ENCODE measurements around the gene GPR35.

Gene GPR35

DNA sequence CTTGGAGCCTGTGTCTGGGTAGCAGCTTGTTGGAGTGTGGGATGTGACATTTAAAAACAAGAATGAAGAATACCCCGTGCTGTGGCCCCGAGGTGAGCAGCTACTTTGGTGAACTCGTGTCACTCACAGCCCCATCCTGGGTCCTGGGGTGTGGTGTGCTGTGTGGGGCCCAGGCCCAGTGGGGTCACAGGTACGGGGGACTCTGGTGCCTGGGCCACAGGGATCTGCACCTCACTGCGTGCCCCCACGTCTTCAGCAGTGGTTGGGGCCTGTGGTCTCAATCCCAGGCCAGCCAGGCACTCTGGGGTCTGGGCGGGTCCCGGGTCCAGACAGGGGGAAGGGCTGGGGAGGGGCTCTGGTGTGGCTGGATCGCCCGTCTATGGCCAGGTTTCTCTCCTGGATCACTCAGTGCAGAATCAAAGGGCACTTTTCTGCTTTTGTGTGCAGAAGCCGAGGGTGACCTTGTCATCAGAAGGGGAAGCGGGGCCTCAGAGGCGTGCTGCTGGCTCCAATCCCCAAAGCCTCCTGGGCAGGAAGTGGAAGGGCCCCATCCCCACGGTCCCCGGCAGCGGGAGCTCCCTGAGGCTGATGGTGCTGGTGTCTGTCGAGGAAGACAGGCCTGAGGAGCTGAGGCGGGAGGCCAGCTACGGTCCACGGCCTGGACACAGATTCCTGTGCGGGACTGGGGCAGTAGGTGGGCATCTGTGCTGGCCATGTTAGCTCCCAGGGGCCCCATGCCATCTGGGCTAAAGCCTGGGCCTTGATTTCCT, 1.4 kb downstream of the GPR35 start:
- DNase-seq = peak; percentile 51

DNA sequence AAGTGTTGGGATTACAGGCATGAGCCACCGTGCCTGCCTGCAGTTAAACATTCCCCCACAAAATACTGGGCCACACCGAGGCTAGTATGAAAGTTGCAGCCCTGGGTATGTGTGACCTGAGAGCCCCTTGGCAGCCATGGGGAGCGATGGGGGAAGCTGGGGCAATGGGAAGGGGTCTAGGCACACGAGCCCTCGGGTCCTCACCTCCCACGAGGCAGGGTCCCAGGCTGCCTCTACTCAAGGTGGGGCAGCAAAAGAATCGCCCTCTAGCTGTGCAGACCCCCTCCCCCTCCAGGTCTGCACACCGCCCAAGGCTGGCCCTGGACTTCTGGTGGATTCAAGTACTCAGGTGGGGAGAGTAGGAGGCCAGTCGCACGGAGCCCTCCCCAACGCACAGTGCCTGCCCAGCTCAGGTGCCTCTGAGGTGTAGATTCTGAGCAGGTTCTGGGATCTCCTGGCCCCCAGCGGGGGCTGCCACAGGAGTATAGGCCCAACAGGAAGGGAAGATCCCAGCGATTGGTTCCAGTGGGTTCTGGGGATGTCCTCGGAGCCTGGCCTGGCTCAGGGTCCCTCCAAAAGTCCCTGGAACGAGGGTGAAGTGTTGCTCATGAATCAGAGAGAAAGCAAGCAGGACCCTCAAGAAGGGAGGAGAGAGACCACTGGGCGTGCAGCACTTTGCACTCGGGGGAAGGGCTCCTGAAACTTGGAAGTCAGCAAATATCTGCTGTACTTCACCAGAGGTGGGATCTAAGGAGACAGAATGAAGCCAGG, 2.6 kb downstream of the GPR35 start:
- DNase-seq = peak; percentile 18

DNA sequence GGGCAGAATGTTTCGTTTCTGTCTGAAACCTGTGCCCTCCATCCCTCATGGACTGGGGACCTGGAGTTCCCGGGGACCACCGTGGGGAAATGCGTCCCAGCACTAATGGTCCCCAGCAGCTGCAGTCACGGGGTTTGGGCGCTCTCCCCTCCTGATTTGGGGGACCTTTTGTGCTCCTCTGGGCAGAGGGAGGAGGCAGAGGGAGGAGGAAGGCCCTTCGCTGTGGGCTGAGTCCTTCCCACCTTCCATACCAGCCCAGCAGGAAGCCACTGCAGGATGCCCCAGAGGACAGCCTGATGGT, 3.2 kb downstream of the GPR35 start:
- DNase-seq = no peak

DNA sequence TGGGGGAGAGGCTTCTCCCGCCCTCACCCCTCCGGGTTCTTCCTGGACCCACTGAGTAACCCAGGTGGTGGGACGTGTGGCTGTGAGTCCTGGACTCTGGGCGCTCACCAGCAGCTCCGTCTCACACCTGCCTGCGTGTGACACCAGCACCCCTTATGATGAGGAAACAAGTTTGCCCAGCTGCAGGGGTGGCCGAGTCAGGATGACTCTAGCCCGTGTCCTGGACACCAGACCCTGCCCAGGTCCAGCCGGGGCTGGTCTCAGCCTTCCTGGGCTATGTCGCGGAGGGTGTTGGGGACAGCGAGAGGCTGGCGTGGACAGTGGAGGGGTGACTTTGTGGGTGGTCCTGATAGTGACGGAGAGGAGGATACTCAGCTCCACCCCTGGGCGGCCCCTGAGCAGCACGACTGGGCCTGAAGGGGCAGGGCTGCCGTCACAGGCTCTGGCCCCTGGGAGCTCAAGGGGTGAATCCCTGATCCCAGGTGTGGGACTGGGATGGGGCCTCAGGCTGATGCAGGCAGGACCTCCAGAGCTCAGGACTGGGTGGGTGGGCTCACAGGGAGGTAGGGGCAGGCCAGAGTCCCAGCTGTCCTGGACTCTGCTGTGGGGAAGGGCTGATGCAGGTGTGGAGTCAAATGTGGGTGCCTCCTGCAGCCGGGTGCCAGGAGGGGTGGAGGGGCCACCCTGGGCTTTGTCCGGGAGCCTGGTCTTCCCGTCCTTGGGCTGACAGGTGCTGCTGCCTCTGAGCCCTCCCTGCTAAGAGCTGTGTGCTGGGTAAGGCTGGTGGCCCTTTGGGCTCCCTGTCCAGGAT, 3.7 kb downstream of the GPR35 start:
- DNase-seq = peak; percentile 19

DNA sequence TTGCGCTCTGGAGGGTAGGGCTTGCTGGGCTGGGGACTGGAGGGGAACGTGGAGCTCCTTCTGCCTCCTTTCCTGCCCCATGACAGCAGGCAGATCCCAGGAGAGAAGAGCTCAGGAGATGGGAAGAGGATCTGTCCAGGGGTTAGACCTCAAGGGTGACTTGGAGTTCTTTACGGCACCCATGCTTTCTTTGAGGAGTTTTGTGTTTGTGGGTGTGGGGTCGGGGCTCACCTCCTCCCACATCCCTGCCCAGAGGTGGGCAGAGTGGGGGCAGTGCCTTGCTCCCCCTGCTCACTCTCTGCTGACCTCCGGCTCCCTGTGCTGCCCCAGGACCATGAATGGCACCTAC, 4.3 kb downstream of the GPR35 start:
- no peak for DNase-seq

DNA sequence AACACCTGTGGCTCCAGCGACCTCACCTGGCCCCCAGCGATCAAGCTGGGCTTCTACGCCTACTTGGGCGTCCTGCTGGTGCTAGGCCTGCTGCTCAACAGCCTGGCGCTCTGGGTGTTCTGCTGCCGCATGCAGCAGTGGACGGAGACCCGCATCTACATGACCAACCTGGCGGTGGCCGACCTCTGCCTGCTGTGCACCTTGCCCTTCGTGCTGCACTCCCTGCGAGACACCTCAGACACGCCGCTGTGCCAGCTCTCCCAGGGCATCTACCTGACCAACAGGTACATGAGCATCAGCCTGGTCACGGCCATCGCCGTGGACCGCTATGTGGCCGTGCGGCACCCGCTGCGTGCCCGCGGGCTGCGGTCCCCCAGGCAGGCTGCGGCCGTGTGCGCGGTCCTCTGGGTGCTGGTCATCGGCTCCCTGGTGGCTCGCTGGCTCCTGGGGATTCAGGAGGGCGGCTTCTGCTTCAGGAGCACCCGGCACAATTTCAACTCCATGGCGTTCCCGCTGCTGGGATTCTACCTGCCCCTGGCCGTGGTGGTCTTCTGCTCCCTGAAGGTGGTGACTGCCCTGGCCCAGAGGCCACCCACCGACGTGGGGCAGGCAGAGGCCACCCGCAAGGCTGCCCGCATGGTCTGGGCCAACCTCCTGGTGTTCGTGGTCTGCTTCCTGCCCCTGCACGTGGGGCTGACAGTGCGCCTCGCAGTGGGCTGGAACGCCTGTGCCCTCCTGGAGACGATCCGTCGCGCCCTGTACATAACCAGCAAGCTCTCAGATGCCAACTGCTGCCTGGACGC, 4.9 kb downstream of the GPR35 start:
- no peak for DNase-seq

DNA sequence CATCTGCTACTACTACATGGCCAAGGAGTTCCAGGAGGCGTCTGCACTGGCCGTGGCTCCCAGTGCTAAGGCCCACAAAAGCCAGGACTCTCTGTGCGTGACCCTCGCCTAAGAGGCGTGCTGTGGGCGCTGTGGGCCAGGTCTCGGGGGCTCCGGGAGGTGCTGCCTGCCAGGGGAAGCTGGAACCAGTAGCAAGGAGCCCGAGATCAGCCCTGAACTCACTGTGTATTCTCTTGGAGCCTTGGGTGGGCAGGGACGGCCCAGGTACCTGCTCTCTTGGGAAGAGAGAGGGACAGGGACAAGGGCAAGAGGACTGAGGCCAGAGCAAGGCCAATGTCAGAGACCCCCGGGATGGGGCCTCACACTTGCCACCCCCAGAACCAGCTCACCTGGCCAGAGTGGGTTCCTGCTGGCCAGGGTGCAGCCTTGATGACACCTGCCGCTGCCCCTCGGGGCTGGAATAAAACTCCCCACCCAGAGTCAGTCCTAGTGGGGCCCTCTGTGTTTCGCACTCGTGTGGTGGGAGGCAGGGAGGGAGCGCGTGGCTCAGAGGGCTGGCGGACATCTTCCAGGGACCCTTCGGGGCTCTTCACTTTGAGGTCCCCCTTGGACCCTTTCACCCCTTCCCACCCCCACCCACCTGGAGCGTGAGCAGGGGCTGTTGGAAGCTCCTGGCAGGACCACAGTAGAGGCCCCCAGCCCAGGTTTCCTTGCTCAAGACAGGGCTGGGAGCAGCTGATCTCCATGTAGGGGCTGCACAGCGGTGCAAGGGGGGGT, 5.7 kb downstream of the GPR35 start:
- no peak for DNase-seq

DNA sequence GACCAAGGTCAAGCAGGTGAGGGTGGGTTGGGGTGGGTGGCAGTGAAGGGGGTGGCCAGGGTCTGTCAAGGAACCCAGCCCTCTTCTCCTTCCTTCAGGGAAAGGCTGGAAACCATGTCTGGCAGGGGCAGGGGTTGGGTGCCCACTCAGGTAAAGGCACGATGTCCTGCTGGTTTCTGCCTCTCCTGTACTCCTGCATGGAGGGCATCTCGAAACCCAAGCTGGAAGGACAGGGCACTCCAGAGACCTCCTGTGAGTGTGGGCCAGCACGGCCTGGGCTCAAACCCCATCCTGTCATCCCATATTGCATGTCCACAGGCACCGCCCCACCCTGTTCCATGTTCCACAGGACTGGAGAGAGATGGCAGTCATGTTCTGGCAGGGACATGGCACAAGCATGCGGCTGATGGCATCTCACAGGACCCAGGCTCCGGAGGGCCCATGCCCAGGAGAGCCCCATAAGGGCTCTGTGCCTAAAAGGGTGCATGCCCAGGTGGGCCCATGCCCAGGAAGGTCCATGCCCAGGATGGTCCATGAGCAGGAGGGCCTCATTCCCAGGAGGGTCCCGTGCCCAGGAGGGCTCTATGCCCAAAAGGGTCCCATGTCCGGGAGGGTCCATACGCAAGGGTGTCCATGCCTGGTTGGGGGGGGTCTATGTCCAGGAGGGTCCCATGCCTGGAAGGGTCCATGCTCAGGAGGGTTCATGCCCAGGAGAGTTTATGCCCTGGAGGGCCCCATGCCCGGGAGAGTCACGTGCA, 6.4 kb downstream of the GPR35 start:
- no peak for DNase-seq

DNA sequence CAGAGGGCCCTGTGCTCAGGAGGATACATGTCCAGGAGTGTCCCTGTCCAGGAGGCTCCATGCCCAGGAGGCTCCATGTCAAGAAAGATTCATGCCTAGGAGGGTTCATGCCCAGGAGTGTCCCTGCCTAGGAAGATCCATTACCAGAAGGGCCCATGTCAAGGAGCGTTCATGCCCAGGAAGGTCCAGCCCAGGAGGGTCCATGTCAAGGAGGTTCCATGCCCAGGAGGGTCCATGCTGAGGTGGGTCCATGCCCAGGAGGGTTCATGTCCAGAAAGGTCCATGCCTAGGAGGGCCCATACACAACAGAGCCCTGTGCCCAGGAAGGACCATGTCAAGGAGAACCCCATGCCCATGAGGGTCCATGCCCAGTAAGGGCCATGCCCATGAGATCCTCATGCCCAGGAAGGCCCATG, 7.0 kb downstream of the GPR35 start:
- peak; percentile 11 for DNase-seq

DNA sequence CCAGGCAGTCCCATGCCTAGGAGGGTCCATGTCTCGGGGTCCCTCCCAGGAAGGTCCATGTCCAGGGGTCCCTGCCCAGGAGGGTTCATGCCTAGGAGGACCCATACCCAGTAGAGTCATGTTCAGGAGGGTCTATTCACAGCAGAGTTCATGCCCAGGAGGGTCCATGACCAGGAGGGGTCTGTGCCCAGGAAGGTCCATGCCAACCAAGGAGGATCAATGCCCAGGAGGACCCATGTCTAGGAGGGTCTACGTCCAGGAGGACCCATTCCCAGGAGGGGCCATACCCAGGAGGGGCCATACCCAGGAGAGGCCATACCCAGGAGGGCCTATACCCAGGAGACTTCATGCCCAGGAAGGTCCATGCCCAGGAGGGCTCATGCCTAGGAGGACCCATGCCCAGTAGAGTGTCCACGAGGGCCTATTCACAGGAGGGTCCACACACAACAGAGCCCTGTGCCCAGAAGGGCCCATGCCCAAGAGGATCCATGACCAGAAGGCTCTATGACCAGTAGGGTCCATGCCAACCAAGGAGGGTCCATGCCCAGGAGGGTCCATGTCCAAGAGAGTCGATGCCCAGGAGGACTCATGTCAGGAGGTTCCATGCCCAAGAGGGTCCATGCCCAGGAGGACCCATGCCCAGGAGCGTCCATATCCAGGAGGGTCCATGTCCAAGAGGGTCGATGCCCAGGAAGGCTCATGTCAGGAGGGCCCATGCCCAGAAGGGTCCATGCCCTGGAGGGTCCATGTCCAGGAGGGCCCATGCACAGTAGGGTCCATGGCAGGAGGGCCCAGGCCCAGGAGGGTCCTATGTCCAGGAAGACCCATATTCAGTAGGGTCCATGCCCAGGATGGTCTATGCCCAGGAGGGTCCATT, 10.1 kb downstream of the GPR35 start:
- no peak for DNase-seq

DNA sequence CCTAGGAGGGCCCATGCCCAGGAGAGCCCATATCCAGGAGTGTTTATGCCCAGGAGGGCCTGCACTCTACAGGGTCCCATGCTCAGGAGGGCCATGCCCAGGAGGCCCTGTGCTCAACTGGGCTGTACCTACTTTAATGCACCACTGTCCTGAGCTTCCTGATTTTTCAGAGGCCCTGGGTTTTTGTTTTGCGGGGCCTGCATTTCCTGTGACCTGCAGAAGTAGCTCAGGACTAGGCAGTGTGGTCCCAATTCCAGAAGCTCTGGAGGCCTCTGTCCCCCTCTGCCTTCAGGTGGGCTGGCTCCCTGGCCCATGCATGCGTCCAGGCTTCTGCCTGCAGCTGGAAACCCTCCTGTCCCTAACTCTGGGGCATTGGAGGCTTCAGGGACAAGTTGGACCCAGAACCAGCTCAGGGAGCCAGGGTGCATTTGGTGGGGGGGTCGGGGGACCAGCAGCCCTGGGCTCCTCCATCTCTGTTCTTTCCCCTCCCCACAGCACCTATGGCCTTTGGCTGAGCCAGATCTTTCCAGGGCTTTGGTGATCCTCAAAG, 10.8 kb downstream of the GPR35 start:
- DNase-seq = no peak

DNA sequence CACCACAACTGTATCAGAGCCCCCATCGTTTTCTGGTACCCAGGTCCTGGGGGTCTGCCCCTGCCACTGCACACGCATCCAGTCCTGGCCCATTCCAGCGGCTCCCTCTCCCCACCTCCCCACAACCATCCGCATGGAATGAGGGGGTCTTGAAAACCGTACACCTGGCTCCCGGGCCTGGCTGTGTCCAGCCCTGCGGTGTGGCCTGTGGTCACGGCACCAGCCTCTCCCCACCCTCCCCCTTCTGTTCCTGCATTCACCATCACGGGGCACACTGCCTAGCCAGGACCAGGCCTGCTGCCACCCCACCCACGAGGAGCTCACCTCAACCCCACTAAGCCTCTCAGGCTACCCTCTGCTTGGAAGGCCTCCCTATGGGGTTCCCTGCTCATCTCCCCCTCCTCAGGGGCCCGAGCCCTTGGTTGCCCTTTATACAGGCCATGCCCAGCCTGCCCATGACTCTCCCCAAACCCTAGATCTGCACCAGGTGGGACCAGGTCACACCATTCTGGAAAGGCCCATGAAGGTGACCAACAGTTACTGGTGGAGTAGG, 11.4 kb downstream of the GPR35 start:
- peak; percentile 8 for DNase-seq

DNA sequence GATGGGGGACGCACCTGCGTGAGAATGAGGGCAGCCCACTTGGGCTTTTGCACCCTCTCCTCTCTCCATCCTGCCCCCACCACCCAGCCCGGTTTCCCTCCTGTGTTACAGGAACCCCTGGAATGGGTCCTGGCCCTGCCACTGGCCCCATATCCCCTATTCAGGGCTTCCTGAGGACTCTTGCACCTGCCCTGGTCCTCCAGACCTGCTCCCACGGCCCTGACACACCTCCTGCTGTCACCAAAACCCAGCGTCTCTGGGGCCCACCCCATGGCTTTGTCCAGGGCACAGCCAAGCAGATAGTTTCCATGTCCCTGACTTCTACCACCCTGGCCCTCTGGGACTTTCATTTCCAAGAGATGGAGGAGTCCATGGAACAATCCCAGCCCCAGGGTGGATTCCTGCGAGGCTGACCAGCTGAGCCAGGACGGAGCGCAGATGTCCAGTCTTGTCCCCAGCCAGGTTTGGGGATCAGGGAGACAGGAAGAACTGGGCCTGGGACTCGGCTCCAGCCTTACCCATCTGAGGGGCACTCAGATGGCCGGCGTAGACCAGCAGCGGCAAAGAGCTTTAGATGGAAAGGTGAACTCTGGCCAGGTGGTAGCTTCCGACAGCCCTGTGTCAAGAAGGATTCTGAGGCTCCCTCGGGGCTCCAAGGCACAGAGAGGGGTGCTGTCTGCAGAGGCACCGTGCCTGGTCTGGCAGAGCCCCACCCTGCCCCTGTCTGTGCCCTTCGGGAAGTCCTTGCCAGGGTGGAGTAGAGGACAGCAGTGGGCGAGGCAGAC, 12.0 kb downstream of the GPR35 start:
- DNase-seq = peak; percentile 20

DNA sequence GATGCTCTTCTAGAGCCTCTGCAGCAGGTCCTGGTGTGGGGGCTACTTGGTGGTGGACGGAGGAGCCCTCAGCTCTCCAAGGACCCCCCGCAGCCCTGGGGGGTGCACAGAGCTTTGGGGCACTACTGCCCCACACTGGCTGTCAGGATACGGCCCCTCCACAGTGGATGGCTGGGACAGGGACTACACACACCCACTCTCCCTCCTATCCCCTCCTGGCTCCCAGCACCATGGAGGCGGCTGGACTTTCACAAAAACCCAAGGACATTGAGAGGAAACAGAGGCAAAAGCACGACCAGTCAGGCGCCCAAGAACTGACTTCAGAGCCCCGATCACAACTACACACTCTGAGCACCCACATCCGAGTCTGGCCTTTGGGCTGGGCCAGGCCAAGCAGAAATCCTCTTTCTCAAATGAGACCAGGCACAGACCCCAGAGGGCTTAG, 12.6 kb downstream of the GPR35 start:
- peak; percentile 14 for DNase-seq

DNA sequence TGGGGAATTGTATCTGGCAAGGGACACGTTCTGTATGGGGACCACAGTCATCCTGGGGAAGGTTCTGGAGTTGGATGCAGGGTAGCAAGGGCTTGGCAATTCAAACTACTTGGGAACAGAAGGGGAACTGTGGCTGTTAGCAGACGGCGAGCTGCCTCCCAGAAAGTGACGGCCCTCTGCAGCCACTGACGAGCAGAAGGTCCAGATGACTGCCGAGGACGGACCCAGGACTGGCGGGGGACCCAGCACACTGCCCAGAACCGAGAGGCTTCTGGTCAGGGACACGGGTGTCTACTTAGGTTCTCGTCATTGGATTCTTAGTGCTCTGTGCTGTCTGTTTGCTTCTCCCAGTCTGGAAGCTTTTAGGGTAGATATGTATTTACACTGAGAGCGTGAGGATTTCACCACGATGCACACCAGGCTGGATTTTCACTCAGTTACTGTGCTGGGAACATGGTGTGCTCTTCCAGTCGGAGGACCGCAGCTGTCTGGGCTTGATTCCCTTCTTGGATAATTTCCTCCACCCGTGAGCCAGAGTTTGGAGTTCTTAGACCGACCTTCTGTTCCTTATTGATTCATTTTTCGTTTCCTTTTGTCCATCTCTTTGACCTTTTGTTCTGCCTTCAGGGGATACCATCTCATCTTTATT, 13.4 kb downstream of the GPR35 start:
- peak; percentile 15 for DNase-seq

DNA sequence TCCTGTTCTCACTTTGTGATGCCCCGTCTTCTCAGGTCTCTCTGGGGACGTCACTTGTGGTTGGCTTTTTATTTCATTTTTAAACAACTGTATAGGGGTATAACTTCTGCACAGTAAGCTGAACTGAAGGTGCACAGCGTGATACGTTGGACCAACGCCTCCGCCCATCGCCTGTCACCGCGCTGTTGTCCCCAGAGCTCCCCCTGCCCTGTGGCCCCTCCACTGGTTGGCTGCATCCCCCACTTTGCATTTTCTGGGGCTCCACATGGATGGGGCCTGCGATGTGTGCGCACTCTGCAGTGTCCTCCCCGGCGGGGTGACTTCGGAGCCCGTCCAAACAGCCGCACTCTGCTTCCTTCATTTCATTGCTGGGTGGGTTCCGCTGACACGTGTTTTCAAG, 14.3 kb downstream of the GPR35 start:
- DNase-seq = peak; percentile 20

DNA sequence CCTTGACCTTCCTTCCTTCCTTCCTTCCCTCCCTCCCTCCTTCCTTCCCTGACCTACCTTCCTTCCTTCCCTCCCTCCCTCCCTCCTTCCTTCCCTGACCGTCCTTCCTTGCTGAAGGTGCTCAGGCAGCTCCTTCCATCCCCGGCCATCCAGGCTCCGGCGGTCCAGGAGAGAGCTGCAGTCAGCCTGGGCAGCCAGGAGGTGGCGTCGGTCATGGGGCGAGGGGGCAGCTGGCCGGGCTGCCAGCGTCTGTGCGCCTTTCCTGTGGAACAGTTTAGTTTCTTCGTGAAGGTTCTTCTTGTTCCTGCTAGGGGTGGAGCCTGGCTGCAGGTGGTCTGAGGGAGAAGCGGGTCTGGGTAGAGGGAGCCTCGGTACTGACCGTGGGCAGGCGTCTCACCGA, 15.7 kb downstream of the GPR35 start:
- DNase-seq = peak; percentile 53

Measured in stimulated activated CD8-positive, alpha-beta memory T cell treated with anti-CD3 and anti-CD28 coated beads, Interleukin-4, amount 100 ng/mL, for 48 hours (primary cell).